IPS DF 6.9 (cell line): ENCODE data around the gene KLHL29.
A peak's percentile ranks its signal among the peaks of the same experiment; 100 is the strongest.
"Not testable (repeated sequence)": the region's sequence is repeated elsewhere in the genome, so short reads cannot be mapped to it uniquely, and the experiment has no call there.

Source experiments
- DNase-seq: peaks from one replicate; pipeline ENCODE4 v3.0.0-alpha.2; 2013; ENCODE audit warnings: low read depth, low spot score
- H3K27ac ChIP-seq: one replicate; pipeline ENCODE4 v1.5.1; 2013; ENCODE audit warnings: low read length, control low read depth
- H3K27me3 ChIP-seq: 2 replicates; pipeline ENCODE4 v1.6.1; 2013; ENCODE audit warnings: mild to moderate bottlenecking, low read length; ENCODE audit not compliant: control insufficient read depth, insufficient read depth
- H3K36me3 ChIP-seq: 2 replicates; pipeline ENCODE4 v1.6.1; 2013; ENCODE audit warnings: low read length; ENCODE audit not compliant: control insufficient read depth, insufficient read depth
- H3K4me1 ChIP-seq: 2 replicates; pipeline ENCODE4 v1.6.1; 2013; ENCODE audit warnings: low read length; ENCODE audit not compliant: control insufficient read depth, insufficient read depth
- H3K4me3 ChIP-seq: 2 replicates; pipeline ENCODE4 v1.5.1; 2013; ENCODE audit warnings: mild to moderate bottlenecking, low read length
- H3K9me3 ChIP-seq: 2 replicates; pipeline ENCODE4 v1.6.1; 2013; ENCODE audit warnings: low read length, inconsistent platforms; ENCODE audit not compliant: control insufficient read depth, insufficient read depth
- WGBS: extraction: QIAGEN DNeasy Blood & Tissue Kit; methylation state at CpG from one replicate; pipeline ENCODE4 v1.1.7; 2013; ENCODE audit warnings: mixed read lengths, missing lambda C conversion rate; ENCODE audit not compliant: insufficient read length, insufficient coverage; 5-methylcytosine and 5-hydroxymethylcytosine counted together

Gene KLHL29

DNA sequence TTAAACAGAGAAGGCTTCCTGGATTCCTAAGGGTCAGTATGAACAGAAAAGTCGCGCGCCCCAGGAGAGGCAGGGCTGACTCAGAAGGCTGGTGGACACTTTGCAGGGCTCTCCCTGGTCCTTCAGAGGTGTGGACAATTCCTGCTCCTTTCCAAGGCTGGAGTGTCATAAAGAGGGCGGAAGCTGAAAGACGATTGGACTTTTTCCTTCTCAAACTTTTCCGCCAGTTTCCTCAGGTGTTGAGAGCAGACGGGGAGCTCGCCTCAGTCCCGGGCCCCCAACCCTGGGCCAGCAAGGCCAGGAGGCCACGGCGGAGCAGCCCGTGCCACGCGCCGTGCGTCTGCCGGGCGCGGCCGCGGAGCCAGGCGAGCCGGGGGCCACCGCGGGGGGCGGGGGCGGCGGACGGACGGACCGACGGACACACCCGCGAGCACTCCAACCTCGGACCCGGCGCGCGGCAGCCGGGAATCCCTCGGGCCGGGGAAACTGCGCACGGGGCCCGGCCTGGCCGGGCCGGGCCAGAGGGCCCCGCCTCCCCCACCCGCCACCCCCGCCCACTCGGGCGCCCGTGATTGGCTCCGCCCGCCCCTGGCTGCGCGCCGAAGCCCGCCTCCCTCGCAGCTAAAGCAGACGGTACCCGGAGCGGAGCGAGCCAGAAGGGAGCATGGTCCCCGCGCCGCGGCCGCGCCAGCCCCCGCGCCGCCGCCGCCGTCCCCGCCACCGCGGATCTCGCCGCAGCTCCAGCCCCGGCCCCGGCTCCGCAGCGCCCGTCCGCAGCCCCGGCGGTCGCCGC, at the start of gene KLHL29:
Gene KLHL29, plus strand, starts transcription at position 629 of the 793 bp plus-strand sequence. CDS start 177,018 bp downstream, outside the sequence.
- Histone ChIP-seq H3K27ac (no peak within 1 kb of the TSS), H3K9me3 (no peaks in the 10 kb centered on the region), H3K4me3 (peak within 1 kb of the TSS; percentile 30; the same call in 1 of the 2 replicates), H3K27me3 (peaks cover 19% of the 10 kb centered on the region), H3K36me3 (no peaks in the 10 kb centered on the region), H3K4me1 (0 out of 2 replicates have a peak, but pooled peaks cover 2% of the 10 kb centered on the region)
- no CpG with 5 or more reads among the region's 91 CpGs for WGBS
- no peak for DNase-seq

DNA sequence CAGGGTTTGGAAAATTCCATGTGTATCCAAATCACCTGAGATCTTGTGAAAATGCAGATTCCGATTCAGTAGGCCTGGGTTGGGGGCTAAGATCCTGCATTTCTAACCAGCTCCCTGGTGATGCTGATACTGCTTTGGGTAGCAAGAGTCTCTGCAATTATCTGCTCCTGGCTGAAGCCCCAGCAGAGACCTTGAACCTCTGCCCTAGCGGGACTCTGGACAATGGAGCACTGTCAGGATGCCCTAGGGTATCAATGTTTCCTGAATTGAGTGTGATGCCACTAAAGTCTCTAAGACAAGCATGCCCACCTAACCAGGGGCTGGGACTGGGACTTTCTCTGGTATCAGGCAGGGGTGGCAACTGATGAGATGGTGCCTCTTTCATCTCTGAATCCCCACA, 49.4 kb upstream of the KLHL29 start:
- H3K27me3 ChIP-seq, result no peaks in the 10 kb centered on the region
- no peak overlapping the region for H3K27ac ChIP-seq
- no peaks in the 10 kb centered on the region for H3K4me1 ChIP-seq
- H3K4me3 ChIP-seq, result no peak overlapping the region
- no CpG with 5 or more reads among the region's 2 CpGs for WGBS
- no peaks in the 10 kb centered on the region for H3K9me3 ChIP-seq
- H3K36me3 ChIP-seq, result no peaks in the 10 kb centered on the region
- no peak for DNase-seq

DNA sequence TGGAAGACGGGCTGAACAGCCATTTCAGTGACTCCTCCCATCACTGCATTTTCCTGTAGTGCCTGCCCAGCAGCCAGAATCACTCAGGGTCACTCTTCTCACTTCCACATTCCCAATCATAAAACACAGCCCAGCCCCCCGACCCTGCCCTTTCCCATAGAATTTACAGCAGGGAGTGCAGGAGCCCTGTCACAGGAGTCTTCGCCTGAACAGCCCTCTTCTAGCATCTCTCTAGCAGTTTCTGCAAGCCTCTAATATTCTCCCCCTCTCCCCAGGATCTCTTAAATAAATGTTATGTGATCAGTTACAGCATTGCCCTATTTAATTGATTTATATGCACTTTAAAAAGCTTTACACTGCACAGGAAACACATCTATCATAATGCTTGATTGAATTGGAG, 42.9 kb upstream of the KLHL29 start:
- Histone ChIP-seq H3K36me3 (no peaks in the 10 kb centered on the region), H3K27me3 (no peaks in the 10 kb centered on the region), H3K4me3 (no peak overlapping the region), H3K9me3 (no peaks in the 10 kb centered on the region), H3K4me1 (no peaks in the 10 kb centered on the region), H3K27ac (no peak overlapping the region)
- no peak for DNase-seq
- no CpG with 5 or more reads among the region's 3 CpGs for WGBS

DNA sequence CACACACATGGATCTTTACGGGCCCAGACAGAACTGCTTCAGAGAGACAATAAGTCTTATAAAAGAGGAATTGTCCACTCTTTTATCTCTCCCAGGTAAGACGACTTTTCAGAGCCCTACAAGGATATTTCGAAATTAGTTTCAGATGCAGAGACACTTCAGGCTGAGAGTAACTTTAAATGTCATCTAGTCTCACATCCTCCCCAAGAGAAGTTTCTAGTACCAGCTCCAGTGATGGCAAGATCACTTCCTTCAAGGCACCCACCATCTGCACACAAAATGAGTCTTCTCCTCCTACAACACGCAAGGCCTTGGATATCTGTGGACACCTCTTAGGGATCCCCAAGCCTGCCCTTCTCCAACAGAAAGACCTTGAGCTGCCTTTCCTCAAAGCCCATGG, 39.0 kb upstream of the KLHL29 start:
- H3K4me1 ChIP-seq, result no peaks in the 10 kb centered on the region
- H3K27ac ChIP-seq, result no peak overlapping the region
- H3K4me3 ChIP-seq, result no peak overlapping the region
- no peaks in the 10 kb centered on the region for H3K9me3 ChIP-seq
- DNase-seq, result no peak
- no CpG with 5 or more reads among the region's 4 CpGs for WGBS
- no peaks in the 10 kb centered on the region for H3K36me3 ChIP-seq
- H3K27me3 ChIP-seq, result no peaks in the 10 kb centered on the region

DNA sequence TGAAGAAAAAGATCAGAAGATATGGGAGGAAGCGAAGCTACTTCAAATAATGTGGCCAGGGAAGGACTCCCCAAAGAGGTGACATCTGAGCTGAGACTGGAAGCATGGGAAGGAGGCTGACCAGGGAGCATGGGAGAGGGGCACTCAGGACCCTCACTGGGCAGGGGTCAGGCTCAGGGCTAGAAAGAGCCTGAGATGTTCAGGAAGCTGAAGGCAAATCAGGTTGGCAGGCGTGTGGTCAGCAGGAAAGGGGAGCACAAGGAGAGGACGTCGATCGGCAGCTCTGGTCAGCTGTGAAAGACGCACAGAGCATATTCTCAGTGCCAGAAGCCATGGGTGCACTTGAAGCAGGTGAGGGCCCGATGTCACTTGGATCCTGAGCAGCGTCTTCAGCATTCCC, 38.2 kb upstream of the KLHL29 start:
- Histone ChIP-seq H3K27ac (no peak overlapping the region), H3K27me3 (no peaks in the 10 kb centered on the region), H3K4me1 (peaks cover 2% of the 10 kb centered on the region), H3K9me3 (no peaks in the 10 kb centered on the region), H3K4me3 (no peak overlapping the region), H3K36me3 (no peaks in the 10 kb centered on the region)
- WGBS, result no CpG with 5 or more reads among the region's 8 CpGs
- no peak for DNase-seq

DNA sequence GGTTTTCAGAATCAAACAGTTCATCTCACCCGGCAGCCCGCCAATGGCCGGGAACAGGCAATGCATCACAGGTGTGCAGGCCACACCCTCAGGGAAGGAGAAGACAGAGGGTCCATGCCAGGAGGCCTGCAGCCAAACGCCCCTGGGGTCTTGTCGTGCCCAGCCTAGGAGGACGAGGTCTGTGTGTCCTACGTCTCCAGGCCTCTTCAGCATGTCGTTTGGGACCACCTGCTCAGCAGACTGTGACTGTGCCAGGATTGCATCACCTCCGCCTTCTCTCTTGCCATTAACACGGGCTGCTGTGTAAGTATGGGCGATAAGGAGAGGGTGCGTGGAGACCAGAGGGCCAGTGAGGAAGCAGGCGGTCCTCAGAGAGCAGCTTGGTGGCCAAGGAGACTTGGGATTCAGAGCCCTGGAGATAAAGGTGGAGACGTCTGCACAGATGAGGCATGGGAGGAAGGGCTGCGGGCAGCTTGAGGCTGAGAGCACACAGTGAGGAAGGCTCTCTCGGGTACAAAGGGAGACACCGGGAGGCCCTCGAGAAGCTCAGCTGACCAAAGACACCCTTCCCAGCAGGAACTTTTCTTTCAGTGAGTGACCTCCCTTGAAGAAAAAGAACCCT, 37.4 kb upstream of the KLHL29 start:
- Histone ChIP-seq H3K36me3 (no peaks in the 10 kb centered on the region), H3K27ac (no peak overlapping the region), H3K4me1 (peaks cover 2% of the 10 kb centered on the region), H3K9me3 (no peaks in the 10 kb centered on the region), H3K4me3 (no peak overlapping the region), H3K27me3 (peaks cover 2% of the 10 kb centered on the region; the same call in 1 of the 2 replicates)
- DNase-seq, result no peak
- no CpG with 5 or more reads among the region's 18 CpGs for WGBS

DNA sequence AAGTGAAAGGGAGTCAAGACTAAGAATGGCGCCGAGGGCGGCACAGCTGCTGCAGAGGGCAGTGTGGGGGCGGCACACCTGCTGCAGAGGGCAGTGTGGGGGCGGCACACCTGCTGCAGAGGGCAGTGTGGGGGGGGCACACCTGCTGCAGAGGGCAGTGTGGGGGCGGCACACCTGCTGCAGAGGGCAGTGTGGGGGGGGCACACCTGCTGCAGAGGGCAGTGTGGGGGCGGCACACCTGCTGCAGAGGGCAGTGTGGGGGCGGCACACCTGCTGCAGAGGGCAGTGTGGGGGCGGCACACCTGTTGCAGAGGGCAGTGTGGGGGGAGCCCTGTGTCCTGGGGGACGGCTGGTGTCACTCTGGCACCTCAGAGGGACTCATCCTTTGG, 36.9 kb upstream of the KLHL29 start:
- not testable (repeated sequence) for H3K36me3 ChIP-seq, H3K4me3 ChIP-seq, H3K27ac ChIP-seq, H3K4me1 ChIP-seq, DNase-seq, H3K9me3 ChIP-seq, H3K27me3 ChIP-seq
- WGBS, result no CpG with 5 or more reads among the region's 10 CpGs

DNA sequence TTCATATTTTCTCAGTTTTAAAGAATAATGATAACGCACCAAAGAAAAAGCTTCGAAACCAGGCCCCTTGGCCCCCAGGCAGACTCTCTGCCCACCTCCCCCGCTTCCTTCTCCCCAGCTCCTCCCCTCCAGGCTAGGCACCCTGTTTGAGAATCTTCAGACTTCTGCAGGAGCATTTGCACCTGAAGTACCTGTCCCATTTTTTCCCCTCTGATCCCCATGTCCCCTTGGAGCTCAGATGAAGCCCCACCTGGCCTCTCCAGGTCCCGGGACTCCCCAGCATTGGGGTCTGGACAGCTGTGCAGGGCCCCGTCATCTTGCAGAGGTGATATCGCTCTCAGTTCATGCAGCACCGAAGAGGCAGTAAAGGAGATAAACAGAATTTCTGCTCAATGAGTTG, 35.5 kb upstream of the KLHL29 start:
- Histone ChIP-seq H3K36me3 (no peaks in the 10 kb centered on the region), H3K27ac (no peak overlapping the region), H3K9me3 (no peaks in the 10 kb centered on the region), H3K4me3 (no peak overlapping the region), H3K27me3 (peaks cover 2% of the 10 kb centered on the region; the same call in 1 of the 2 replicates), H3K4me1 (peaks cover 2% of the 10 kb centered on the region)
- no CpG with 5 or more reads among the region's 7 CpGs for WGBS
- no peak for DNase-seq

DNA sequence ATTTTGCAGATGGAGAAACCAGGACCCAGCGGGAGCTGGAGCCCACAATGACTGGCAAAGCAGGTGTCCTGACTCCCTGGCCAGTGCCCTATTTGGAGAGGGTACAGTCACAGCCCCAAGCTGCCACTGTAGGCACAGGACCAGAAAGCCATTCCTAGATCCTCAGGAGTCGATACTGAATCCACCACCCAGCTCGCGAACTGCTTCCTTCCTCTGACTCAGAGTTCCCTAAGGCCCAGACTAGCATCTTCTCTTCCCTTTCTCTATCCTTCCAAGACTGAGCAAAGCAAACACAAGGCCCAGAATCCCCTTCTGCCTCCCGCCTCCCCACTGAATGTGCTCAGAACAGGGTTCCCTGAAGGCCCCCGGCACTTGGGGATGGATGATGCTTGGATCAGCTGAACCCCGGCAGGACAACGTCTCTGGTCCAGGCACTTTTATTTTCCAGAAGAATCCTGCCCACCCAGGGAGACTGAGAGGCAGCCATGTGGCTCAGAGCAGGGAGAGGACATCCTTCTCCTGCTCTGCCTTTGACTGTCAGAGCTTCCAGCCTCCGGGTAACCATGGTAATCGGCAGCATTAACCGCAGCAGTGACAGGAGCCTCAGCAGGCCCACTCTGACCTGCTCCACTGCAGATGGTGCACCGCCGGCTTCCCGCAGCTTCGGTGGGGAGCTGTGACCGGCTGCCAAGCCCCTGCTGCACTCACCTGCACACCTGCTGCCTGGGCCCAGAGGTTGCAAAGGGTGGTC, 34.8 kb upstream of the KLHL29 start:
- Histone ChIP-seq H3K36me3 (no peaks in the 10 kb centered on the region), H3K9me3 (no peaks in the 10 kb centered on the region), H3K4me1 (peaks cover 2% of the 10 kb centered on the region), H3K27ac (no peak overlapping the region), H3K27me3 (peaks cover 2% of the 10 kb centered on the region; the same call in 1 of the 2 replicates), H3K4me3 (no peak overlapping the region)
- DNase-seq, result no peak
- no CpG with 5 or more reads among the region's 16 CpGs for WGBS

DNA sequence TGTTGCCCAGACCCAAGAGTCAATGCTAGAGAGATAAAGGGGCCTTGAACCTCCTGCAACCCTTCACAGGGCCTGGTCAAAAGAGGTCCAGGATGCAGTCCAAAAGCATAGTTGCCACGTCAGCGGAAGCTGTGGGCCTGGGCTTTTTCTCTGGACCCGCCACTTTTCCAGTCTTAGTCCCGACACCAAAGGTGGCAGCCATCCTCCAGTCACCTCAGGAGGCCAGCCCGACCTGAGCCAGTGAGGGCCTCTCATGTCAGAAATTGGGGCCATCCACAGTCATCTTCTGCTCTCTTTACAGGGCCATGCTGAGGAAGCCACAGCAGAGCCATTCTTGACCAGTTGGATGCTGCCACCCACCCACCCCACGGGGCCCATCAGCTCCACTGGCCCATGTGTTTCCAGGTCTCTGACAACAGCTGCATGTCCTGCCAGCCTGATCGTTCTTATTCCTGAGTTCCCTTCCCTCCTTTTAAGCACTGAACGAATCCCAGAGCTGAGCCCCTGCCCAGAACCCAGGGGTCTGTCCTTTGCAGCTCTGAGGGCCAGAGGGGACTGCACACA, 34.1 kb upstream of the KLHL29 start:
- peaks cover 2% of the 10 kb centered on the region; the same call in 1 of the 2 replicates for H3K27me3 ChIP-seq
- H3K9me3 ChIP-seq, result no peaks in the 10 kb centered on the region
- no peak for DNase-seq
- no CpG with 5 or more reads among the region's 8 CpGs for WGBS
- peaks cover 2% of the 10 kb centered on the region for H3K4me1 ChIP-seq
- H3K27ac ChIP-seq, result no peak overlapping the region
- no peak overlapping the region for H3K4me3 ChIP-seq
- no peaks in the 10 kb centered on the region for H3K36me3 ChIP-seq
